ENCODE measurements around the gene TPR.

TPR gene

GRCh38 chr1:186311375-186312051 is 63.5 kb downstream of the TPR start:
- TF ChIP-seq, protein P1, sequence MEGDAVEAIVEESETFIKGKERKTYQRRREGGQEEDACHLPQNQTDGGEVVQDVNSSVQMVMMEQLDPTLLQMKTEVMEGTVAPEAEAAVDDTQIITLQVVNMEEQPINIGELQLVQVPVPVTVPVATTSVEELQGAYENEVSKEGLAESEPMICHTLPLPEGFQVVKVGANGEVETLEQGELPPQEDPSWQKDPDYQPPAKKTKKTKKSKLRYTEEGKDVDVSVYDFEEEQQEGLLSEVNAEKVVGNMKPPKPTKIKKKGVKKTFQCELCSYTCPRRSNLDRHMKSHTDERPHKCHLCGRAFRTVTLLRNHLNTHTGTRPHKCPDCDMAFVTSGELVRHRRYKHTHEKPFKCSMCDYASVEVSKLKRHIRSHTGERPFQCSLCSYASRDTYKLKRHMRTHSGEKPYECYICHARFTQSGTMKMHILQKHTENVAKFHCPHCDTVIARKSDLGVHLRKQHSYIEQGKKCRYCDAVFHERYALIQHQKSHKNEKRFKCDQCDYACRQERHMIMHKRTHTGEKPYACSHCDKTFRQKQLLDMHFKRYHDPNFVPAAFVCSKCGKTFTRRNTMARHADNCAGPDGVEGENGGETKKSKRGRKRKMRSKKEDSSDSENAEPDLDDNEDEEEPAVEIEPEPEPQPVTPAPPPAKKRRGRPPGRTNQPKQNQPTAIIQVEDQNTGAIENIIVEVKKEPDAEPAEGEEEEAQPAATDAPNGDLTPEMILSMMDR (conservative IDR thresholded peaks at IDR 0.05; ENCODE audit: control insufficient read depth, insufficient read depth, low read depth, low read length): no peak
- DNase-seq (ENCODE audit: low read depth): no peak
- no peak overlapping the region for H3K4me3 ChIP-seq (ENCODE audit: control insufficient read depth, low read depth, low read length)

DNA sequence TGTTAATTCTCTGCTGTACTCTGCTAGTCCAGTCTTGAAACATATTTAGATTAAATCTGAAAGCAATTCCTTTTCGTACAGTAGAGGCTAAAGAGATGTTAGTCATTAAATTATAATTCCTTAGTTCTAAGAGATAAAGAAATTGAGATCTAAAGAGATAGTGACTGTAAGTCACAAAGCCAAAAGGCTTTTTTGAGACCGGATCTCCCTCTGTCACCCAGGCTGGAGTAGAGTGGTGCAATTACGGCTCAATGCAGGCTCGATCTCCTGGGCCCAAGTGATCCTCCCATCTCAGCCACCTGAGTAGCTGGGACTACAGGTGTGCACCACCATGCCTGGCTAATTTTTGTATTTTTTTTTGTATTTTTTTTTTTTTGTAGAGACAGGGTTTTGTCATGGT is 64.7 kb downstream of the TPR start:
- DNase-seq (ENCODE audit: low read depth): no peak
- TF ChIP-seq, protein P1 (conservative IDR thresholded peaks at IDR 0.05; ENCODE audit: control insufficient read depth, insufficient read depth, low read depth, low read length): no peak
- no peak overlapping the region for H3K4me3 ChIP-seq (ENCODE audit: control insufficient read depth, low read depth, low read length)

DNA sequence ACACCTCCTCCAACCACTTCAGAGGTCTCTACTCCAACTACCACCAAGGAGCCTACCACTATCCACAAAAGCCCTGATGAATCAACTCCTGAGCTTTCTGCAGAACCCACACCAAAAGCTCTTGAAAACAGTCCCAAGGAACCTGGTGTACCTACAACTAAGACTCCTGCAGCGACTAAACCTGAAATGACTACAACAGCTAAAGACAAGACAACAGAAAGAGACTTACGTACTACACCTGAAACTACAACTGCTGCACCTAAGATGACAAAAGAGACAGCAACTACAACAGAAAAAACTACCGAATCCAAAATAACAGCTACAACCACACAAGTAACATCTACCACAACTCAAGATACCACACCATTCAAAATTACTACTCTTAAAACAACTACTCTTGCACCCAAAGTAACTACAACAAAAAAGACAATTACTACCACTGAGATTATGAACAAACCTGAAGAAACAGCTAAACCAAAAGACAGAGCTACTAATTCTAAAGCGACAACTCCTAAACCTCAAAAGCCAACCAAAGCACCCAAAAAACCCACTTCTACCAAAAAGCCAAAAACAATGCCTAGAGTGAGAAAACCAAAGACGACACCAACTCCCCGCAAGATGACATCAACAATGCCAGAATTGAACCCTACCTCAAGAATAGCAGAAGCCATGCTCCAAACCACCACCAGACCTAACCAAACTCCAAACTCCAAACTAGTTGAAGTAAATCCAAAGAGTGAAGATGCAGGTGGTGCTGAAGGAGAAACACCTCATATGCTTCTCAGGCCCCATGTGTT is 66.6 kb downstream of the TPR start:
- TF ChIP-seq, protein P1 (conservative IDR thresholded peaks at IDR 0.05; ENCODE audit: control insufficient read depth, insufficient read depth, low read depth, low read length): no peak
- H3K4me3 ChIP-seq (ENCODE audit: control insufficient read depth, low read depth, low read length): no peak overlapping the region
- no peak for DNase-seq (ENCODE audit: low read depth)

- TF ChIP-seq, protein P1 (conservative IDR thresholded peaks at IDR 0.05; ENCODE audit: control insufficient read depth, insufficient read depth, low read depth, low read length): no peak
- no peak overlapping the region for H3K4me3 ChIP-seq (ENCODE audit: control insufficient read depth, low read depth, low read length)
- no peak for DNase-seq (ENCODE audit: low read depth)
Measured at GRCh38 chr1:186307445-186307844, 67.6 kb downstream of the TPR start.

GRCh38 chr1:186306533-186306932 is 68.5 kb downstream of the TPR start:
- TF ChIP-seq, protein P1 (conservative IDR thresholded peaks at IDR 0.05; ENCODE audit: control insufficient read depth, insufficient read depth, low read depth, low read length): no peak
- DNase-seq (ENCODE audit: low read depth): no peak
- H3K4me3 ChIP-seq (ENCODE audit: control insufficient read depth, low read depth, low read length): no peak overlapping the region

DNA sequence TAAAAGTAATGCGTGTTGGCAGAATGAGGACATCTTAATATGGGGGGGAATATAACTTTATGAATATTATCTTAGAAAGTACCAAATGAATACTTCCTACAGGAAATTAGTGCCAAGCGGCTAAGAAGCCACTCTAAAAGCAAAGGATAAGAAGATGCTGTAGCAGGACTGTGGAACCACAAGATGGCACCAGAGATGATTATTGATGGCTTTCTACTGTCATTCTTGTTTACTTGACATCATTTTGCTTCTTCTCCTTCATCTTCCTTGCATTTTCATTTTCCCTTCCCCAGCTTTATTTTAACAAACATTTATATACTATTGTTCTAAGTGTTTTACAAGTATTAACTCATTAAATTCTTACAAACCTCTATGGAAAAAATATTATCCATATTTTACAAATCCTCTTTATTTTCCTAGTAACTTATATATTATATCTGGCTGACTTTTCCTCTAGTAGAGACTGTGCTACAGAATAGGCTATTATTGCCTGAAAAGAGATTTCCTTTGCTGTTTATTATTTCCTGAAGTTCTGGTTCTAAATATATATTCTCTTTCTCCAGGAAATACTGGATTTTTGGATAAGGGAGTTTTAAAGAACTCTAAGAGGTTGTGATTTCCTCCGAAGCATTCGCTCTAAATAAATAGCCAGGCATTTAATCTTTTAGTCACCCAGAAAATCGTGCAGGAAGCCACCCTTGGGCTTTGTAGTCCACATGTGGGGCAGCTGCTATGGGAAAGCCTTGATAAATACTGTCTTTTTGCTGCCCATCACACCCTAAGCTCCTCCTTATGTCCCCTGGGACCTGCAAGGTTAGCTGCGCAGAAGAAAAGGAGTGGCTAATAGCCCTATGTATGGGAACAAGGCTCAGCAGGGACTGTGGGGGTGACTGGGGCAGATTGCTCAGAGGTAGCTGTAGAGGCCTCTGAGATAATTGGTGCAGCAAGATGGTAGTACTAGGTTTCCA is 69.8 kb downstream of the TPR start:
- peak; percentile 56 for DNase-seq (ENCODE audit: low read depth)
- TF ChIP-seq, protein P1 (conservative IDR thresholded peaks at IDR 0.05; ENCODE audit: control insufficient read depth, insufficient read depth, low read depth, low read length): peak; percentile 73
- H3K4me3 ChIP-seq (ENCODE audit: control insufficient read depth, low read depth, low read length): no peak overlapping the region

All from fibroblast of mammary gland (primary cell).